ENCODE data around the gene NDUFB3.

NDUFB3 gene

DNA sequence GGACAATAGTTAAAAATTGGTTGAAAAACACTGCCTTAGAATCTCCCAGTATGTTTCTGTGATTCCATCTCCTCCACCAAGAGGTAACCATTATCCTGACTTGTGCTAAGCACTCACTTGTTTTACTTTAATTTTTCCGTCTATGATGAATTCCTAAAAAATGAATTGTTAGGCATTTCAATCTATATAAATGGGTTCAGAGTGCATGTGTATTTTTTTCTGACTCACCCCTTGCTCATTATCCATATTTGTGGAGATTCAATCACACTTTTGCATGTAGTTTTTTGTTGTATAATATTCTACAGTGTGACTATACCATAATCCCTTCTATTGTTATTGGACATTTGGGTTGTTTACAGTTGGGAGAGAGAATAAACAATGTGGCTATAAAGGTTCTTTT lies 1.3 kb downstream of the NDUFB3 start:
- Histone ChIP-seq H3K36me3 (ENCODE audit: insufficient read depth, low read length) (no peaks in the 10 kb centered on the region), H3F3A (ENCODE audit: low read depth) (no peaks in the 10 kb centered on the region), H3K27me3 (ENCODE audit: insufficient read depth, low read length, poor library complexity, severe bottlenecking) (no peaks in the 10 kb centered on the region), H3K9me3 (ENCODE audit: insufficient read depth, low read depth, low read length) (no peaks in the 10 kb centered on the region), H3K79me2 (ENCODE audit: insufficient read depth, low read length) (peaks cover 58% of the 10 kb centered on the region), H3K4me3 (ENCODE audit: low read length, poor library complexity, severe bottlenecking) (peak overlapping the region; percentile 92), H3K4me1 (ENCODE audit: insufficient read depth, low read length, poor library complexity, severe bottlenecking) (peaks cover 27% of the 10 kb centered on the region), H4K20me1 (ENCODE audit: insufficient read depth, low read length, poor library complexity, severe bottlenecking) (peaks cover 27% of the 10 kb centered on the region), H3K9ac (ENCODE audit: low read depth, low read length, poor library complexity, severe bottlenecking) (peak overlapping the region; percentile 87), H2AFZ (ENCODE audit: low read length) (no peak overlapping the region), H3K4me2 (ENCODE audit: low read depth, low read length, poor library complexity, severe bottlenecking) (peak overlapping the region; percentile 89), H3K9me2 (replicated peaks; ENCODE audit: low read depth, low read length) (no peaks in the 10 kb centered on the region)
- TF ChIP-seq EZH2phosphoT487 (IDR thresholded peaks at IDR 0.05; ENCODE audit: borderline replicate concordance): no peak
- TF ChIP-seq, protein P1, sequence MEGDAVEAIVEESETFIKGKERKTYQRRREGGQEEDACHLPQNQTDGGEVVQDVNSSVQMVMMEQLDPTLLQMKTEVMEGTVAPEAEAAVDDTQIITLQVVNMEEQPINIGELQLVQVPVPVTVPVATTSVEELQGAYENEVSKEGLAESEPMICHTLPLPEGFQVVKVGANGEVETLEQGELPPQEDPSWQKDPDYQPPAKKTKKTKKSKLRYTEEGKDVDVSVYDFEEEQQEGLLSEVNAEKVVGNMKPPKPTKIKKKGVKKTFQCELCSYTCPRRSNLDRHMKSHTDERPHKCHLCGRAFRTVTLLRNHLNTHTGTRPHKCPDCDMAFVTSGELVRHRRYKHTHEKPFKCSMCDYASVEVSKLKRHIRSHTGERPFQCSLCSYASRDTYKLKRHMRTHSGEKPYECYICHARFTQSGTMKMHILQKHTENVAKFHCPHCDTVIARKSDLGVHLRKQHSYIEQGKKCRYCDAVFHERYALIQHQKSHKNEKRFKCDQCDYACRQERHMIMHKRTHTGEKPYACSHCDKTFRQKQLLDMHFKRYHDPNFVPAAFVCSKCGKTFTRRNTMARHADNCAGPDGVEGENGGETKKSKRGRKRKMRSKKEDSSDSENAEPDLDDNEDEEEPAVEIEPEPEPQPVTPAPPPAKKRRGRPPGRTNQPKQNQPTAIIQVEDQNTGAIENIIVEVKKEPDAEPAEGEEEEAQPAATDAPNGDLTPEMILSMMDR (conservative IDR thresholded peaks at IDR 0.05; ENCODE audit: low read length): no peak

DNA sequence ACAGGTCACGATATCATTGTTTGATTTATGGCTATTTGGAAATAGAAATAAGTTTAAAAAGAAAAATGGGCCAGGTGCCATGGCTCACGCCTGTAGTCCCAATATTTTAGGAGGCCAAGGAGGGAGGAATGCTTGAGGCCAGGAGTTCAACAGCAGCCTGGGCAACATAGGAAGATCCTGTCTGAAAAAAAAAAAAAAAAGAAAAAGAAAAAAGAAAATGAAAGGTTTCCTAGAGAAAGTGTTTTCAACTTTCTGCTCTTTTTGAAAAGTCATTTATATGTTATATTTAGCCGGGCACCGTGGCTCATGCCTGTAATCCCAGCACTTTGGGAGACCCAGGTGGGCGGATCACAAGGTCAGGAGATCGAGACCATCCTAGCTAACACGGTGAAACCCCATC lies 3.2 kb downstream of the NDUFB3 start:
- Histone ChIP-seq H3K79me2 (ENCODE audit: insufficient read depth, low read length) (peaks cover 39% of the 10 kb centered on the region), H4K20me1 (ENCODE audit: insufficient read depth, low read length, poor library complexity, severe bottlenecking) (peaks cover 21% of the 10 kb centered on the region), H3K4me1 (ENCODE audit: insufficient read depth, low read length, poor library complexity, severe bottlenecking) (peaks cover 9% of the 10 kb centered on the region), H3K36me3 (ENCODE audit: insufficient read depth, low read length) (peaks cover 8% of the 10 kb centered on the region; the same call in 1 of the 2 replicates), H3F3A (ENCODE audit: low read depth) (no peaks in the 10 kb centered on the region), H2AFZ (ENCODE audit: low read length) (no peak overlapping the region), H3K27me3 (ENCODE audit: insufficient read depth, low read length, poor library complexity, severe bottlenecking) (no peaks in the 10 kb centered on the region), H3K4me3 (ENCODE audit: low read length, poor library complexity, severe bottlenecking) (no peak overlapping the region), H3K9me2 (replicated peaks; ENCODE audit: low read depth, low read length) (no peaks in the 10 kb centered on the region), H3K4me2 (ENCODE audit: low read depth, low read length, poor library complexity, severe bottlenecking) (no peak overlapping the region), H3K9me3 (ENCODE audit: insufficient read depth, low read depth, low read length) (no peaks in the 10 kb centered on the region), H3K9ac (ENCODE audit: low read depth, low read length, poor library complexity, severe bottlenecking) (no peak overlapping the region)
- TF ChIP-seq, protein P1 (conservative IDR thresholded peaks at IDR 0.05; ENCODE audit: low read length): no peak
- no peak for TF ChIP-seq EZH2phosphoT487 (IDR thresholded peaks at IDR 0.05; ENCODE audit: borderline replicate concordance)

DNA sequence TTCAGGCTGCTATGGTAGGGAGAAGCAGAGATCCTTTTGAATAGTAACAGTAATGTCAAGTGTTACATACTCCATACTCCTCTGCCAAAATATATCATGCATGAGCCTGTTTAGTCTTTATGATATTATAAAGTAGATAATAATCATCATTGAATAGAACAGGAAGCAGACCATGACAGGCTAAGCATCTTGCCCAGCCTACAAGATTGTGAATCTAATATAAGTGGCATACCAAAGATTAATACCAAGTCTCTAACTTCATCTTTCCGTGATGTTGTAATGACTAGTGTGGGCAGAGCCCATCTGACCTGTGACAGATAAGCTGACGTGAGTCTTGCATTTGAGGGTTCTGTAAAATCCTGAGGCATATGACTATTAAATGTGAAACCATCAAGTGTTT lies 13.1 kb downstream of the NDUFB3 start:
- TF ChIP-seq EZH2phosphoT487 (IDR thresholded peaks at IDR 0.05; ENCODE audit: borderline replicate concordance): no peak
- TF ChIP-seq, protein P1 (conservative IDR thresholded peaks at IDR 0.05; ENCODE audit: low read length): no peak
- Histone ChIP-seq H3K4me3 (ENCODE audit: low read length, poor library complexity, severe bottlenecking) (no peak overlapping the region), H3K4me2 (ENCODE audit: low read depth, low read length, poor library complexity, severe bottlenecking) (no peak overlapping the region), H3K9ac (ENCODE audit: low read depth, low read length, poor library complexity, severe bottlenecking) (no peak overlapping the region), H4K20me1 (ENCODE audit: insufficient read depth, low read length, poor library complexity, severe bottlenecking) (no peaks in the 10 kb centered on the region), H3K27me3 (ENCODE audit: insufficient read depth, low read length, poor library complexity, severe bottlenecking) (no peaks in the 10 kb centered on the region), H2AFZ (ENCODE audit: low read length) (no peak overlapping the region), H3F3A (ENCODE audit: low read depth) (no peaks in the 10 kb centered on the region), H3K9me2 (replicated peaks; ENCODE audit: low read depth, low read length) (no peaks in the 10 kb centered on the region), H3K79me2 (ENCODE audit: insufficient read depth, low read length) (no peaks in the 10 kb centered on the region), H3K36me3 (ENCODE audit: insufficient read depth, low read length) (peaks cover 22% of the 10 kb centered on the region; the same call in 1 of the 2 replicates), H3K9me3 (ENCODE audit: insufficient read depth, low read depth, low read length) (no peaks in the 10 kb centered on the region), H3K4me1 (ENCODE audit: insufficient read depth, low read length, poor library complexity, severe bottlenecking) (no peaks in the 10 kb centered on the region)
